Hepatic stellate cell (primary cell): Measurements from ENCODE around the gene USP3.
"Not testable (repeated sequence)": the region's sequence is repeated elsewhere in the genome, so short reads cannot be mapped to it uniquely, and the experiment has no call there.

Experiments
- DNase-seq: peaks from one replicate; pipeline ENCODE4 v3.0.0; 2011; ENCODE audit warnings: low spot score

The USP3 gene

DNA sequence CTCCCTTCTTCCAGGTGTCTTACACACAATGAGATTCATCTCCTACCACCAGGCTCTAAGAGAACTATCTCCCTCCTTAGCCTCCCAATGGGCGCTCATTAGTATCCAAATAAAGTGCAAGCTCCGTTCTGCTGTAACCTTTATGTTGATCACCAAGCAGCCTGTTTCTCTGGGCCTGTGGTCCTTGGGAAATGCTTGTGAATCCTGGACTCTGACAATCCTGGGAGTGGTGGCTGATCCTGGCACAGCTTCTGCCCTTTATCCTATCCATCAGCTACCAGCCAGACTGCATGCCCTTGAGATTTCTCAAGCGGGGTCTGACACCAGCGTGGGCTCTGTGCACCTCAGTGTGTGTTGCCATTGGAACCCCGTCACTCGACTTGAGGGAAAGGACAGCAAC lies 26.1 kb upstream of the USP3 start:
- no peak for DNase-seq

DNA sequence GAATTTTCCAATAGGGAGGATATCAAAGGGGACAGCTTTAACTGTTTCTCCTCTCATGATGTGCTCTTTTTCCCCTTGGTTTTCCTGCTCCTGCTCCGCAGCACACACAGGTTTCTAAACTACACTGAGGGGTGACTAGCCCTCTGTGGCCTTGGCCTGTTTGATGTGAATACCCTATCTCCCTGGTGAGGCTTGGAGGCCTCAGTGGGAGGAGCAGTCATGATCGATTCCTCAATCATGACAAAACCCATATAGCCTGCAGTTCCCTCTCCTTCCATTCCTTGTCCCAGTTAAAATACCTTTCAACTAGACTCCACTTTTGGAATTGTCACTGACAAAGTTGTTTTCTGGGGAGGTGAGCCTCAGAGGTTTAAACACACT lies 24.0 kb upstream of the USP3 start:
- DNase-seq = no peak

DNA sequence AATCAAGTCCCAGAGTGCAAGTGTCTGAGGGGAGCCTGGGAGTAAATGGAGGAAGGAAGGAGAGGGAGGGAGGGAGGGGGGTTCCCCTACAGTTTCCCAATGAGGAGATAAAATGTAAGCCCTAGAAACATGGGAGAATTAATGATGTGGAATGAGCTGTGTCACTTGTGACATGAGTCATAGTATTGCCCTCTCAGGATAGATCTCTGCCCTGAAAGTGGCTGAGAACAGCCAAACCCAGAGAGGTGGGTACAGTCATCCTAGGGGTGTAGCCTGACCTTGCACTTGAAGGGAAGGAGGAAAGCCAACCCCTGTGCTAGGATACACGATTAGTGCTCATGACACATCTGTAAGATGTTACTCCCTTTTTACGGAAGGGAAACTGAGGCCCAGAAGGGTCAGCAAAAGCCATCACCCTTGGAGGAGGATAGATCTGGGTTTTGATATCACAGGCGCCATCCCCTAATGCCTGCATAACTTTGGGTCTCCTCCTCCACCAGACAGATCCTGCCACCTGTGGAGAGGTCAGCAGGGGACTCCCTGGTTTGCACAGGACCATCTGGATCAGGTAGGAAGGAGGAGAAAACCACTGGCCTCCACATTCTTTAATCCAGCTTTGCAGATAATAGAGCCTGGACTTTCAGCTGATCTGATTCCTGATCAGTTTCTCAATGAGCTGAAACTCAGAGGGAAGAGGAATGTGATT lies 23.1 kb upstream of the USP3 start:
- DNase-seq = no peak

DNA sequence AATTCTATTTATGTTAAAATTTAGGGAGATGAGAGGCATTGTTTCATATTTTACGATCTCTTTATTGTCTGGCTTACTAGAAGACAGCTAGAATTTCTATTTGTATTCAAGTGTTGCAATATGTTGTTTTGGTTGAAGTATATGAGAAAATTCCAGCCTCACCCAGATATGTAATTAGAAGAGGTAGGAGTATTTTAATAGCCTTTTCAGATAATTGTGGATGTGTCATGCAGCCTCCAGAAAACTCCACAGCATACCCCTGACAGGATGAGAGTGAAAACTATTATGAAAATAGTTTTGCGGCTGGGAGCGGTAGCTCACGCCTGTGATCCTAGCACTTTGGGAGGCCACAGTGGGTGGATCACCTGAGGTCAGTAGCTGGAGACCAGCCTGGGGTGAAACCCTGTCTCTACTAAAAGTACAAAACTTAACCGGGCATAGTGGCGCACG lies 21.5 kb upstream of the USP3 start:
- no peak for DNase-seq

DNA sequence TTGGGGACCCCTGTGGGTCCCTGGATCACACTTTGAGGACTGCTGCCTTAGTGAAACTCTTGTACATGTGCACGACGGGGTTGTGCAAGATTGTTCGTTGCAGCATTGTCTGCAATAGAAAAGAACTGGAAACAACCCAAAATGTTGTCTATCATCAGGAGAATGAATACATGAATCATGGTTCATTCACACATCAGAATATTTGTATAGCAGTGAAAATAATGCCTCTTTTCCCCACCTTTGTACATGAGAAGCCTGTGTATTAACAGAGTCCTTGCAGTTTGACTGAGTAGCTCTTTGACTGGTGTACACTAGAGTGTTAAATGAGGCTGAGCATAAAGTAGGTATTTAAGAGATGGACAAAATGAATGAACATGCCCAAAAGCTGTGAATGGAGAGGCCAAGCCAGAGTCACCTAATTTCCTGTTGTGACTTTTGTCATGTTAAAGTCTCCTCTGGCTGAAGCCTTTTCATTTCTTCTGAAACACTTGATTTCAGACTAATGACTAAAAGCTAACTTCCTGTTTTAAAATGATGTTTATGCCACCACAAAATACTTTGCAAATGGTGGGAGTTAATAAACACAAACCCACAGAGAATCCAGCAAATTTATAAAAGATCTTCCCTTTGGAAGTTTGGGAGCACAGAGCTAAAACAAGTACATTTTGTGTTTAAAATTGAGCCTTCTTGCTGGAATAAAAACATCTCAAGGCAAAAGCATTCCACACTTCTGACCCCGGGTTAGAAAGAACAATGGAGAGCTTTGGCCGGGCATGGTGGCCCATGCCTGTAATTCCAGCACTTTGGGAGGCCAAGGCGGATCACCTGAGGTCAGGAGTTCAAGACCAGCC lies 20.6 kb upstream of the USP3 start:
- DNase-seq = no peak

DNA sequence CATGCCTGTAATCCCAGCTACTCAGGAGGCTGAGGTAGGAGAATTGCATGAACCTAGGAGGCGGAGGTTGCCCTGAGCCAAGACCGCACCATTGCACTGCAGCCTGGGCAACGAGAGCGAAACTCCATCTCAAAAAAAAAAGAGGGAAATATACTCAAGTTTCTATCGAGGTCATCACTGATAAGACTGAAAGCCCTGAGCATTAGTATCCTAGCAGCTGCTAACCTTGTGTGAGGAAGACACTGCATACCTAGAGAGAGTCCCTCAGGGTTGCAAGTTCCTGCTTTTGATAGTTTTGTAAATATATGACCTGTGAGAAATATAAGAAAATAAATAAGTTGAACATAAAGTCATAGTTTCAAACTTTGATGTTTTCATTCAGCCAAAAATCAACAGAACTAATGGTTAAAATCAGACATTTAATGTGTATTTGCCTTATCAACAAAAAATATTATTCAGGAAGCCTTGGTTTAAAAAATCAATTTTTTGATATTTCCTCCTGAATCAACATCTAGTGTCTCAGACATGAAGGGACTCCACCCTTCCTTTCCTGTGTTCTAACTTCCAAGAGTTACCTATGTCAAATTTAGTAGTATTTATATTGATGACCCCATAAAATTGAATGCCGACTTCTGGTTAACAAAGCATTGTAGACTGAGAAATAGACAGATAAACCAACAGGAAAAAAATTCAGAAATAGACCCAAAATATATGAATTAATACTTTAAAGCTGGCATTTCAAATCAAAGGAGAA lies 19.8 kb upstream of the USP3 start:
- DNase-seq = no peak

DNA sequence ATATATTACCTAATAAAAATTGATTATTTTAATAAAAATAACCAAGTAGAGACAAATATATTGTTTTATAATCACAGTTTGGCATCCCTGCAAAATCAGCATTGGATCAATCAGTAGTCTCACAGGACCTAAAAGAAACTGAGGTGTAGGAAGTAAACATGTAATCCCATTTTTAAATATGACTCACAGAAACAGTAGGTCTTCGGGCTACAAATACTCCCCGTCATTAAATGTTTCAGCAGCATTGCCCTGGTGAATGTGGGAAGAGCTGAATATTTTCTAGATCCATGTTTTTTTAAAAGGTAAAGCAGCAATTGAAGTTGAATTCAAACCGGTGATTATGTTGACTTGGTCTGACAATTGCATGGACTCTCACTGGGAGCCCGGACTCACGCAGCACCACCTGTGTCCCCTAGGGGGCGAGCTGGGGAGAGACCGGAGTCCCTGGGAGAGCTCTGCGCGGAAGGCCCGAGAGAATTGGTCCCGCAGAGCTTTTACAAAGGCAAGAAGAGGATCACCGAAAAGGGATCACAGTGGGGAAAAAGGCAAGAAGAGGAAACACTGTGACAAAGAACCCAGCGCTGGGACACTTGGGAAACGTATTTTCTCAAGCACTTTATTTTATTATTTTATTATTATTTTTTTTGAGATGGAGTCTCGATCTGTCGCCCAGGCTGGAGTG lies 17.2 kb upstream of the USP3 start:
- DNase-seq = peak; percentile 78

DNA sequence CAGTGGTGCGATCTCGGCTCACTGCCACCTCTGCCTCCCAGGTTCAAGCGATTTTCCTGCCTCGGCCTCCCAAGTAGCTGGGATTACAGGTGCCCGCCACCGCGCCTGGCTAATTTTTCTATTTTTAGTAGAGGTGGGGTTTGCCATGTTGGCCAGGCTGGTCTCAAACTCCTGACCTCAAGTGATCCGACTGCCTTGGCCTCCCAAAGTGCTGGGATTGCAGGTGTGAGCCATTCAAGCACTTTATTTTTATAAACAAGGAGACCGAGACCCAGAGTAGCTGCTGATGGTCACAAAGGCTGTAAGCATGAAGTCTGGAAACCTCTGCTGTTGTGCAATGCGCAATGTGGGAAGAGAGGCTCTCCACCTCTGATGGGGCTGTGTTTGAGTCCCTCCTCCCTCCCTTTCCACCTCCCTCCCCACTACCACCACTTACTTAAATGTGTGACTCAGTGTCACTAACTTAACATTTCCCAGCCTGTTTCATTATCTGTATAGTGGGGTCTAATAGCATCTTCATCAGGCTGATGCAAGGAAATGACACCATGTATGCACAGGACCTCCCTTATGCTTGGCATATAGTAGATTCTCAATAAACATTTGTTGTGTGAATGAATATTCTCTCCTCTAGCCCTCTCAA lies 16.5 kb upstream of the USP3 start:
- DNase-seq = not testable (repeated sequence)

DNA sequence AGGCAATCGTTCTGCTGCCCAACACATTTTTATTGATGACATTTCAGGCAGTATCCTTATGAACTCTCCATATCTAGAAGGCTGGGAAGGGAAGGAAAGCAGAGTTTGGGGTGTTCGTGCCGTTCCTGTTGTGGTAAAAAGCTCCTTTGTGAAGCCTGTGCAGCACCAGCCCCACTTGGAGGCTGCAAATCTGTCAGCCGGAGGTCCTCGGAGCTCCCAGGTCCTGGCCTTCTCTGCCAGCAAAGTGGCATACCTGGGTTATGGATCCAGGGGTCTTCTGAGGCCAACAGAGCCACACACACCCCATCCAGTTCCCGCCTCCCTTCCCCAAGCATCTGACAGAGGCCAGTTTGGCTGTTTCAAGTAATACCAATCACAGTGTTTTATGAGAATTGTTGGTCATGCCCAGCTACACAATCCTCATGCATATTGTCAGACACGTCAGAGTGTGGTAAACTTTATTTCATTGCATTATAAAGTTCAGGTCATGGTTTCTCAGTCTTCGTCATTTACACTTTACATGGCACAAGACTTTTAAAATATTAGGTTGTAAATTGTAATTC lies 15.9 kb upstream of the USP3 start:
- DNase-seq = no peak

DNA sequence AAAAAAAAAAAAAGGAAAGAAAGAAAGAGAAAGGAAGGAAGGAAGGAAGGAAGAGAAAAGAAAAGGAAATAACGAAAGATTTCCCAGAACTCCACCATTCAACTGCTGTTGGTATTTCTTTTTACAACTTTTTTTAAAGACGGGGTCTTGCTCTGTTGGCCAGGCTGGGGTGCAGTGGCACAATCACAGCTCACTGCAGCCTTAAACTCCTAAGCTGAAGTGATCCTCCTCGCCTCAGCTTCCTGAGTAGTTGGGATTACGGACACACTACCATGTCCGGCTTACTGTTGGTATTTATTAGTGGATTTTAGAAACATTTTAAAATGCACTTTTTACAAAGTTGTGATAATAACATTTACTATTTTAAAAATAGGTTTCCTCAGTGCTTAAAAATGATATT lies 15.0 kb upstream of the USP3 start:
- no peak for DNase-seq

DNA sequence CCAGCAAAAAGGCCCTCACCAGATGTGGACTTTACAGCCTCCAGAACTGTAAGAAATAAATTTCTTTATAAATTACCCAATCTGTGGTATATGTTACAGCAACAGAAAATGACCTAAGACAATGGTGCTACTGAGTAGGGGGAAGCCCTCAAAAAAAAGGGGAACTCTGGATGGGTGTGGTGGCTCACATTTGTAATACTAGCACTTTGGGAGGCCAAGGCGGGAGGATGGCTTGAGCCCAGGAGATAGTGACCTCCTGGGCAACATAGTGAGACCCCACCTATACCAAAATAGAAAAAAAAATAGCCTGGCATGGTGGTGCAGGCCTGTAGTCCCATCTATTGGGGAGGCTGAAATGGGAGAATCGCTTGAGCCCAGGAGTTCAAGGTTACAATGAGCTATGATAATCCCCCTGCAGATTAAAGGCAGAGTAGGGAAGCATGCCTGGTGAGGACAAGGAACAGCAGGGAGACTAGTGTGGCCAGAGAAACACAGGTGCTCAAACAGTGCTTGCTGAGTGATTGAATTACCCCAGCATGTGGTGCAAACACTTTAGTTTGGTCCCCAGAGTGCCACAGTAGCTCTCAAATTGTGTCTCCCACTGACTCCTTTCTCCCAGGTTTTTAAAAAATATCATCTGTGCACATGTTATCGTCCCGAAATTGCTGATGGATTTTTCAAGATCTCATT lies 13.9 kb upstream of the USP3 start:
- no peak for DNase-seq

DNA sequence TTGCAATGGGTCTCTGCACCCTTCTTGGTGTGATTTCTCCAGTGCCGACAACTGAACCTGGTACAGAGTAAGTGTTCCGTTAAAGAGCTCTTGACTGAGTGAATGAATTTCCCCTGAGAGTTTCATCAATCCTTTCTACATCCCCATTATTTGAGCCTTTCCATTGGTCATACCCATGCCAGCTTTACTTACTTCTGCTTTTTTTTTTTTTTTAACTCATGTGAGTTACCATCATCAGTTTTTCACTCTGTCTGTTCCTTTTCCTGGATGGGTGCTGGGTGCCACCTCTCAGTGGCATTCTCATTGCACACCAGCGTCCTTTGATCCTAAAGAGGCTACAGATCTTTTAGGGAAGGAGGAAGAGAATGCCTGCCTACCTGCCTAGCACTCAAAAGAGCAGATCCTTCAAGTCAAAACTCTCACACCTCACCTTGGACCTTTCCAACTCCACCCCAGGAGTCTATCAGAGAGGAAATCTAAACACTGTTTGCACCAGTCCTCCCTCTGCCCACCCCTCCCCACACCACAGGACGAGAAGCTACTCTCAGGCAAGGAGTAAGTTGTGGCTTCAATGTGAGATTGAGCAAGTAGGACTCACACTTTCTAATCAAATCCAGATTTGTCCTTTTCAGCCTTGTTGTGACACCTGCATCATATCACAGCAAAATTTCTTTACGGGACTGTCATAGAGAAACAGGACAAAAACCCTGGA lies 13.1 kb upstream of the USP3 start:
- DNase-seq = no peak

DNA sequence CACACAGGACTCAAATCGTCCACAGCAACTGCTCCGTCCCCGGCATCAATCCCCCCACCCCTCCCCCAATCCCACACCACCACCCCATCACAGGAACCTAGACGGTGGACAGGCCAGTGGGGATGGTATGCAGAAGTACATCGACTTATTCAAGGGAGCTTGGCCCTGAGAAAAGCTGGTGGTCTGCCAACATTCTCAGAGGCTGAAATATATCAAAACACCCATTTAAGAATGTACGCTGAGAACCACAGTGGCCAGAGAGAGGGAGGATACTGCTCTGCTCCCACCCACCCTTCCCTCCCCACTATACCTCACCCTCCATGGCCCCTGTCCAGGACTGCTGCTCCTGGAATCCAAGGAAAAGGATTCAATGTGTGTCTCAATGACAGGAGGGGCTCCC lies 12.4 kb upstream of the USP3 start:
- no peak for DNase-seq

DNA sequence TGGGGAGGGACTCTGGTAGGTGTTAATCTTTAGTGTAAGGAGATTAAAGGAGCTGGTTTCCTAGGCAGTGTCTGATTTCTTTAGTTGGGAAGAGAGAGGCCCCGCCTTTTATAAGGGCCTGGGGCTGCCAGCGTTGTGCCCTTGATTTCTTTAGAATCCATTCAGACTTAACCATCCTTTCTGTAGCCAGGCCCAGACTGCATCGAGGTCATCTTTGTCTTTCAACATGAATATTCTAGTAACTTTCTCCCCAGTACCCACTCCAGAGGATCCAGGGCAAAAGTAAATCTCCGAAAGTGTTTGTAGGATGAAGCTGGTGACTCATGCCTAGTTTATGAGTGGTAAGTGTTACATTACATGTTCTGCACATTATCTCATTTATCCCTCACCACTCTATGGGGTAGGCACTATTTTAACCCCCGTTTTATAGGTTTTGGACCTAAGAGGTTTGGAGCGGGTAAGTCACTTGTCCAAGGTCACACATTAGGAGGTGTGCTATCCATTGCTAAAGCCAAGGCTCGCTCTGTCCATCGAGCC lies 11.8 kb upstream of the USP3 start:
- no peak for DNase-seq

DNA sequence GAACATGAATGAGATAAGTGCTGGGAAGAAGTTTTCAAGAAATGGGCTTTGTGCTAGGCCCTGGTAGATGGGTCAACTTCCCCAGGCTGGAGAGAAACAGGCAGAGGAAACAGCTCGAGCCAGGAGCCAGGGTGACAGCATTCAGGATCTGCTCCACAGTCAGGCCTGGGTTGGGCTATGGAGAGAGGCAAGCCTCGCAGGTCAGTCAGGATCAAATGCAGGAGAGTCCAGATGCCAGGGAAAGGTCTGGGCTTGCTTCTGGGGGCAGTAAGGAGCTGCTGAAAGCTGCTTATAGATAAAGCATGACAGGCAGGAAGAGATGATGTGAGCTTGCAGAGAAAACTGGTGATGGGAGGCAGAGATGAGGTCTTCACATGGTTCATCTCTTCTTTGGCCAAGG lies 11.0 kb upstream of the USP3 start:
- DNase-seq = no peak

DNA sequence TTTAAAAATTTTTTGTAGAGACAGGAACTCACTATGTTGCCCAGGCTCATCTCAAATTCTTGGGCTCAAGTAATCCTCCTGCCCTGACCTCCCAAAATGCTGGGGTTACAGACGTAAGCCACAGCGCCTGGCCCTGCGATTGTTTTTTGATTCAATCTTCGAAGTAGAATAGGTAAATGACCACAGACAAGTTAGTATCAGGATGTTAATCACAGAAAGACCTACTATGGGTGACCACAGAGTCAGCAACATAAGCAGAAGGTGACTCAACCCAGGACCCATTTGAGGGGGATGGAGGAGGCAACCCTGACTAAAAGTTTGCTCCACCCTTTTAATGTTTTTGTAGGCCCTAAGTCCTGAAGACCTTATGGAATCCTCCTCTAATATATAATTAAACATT lies 10.0 kb upstream of the USP3 start:
- DNase-seq = no peak

DNA sequence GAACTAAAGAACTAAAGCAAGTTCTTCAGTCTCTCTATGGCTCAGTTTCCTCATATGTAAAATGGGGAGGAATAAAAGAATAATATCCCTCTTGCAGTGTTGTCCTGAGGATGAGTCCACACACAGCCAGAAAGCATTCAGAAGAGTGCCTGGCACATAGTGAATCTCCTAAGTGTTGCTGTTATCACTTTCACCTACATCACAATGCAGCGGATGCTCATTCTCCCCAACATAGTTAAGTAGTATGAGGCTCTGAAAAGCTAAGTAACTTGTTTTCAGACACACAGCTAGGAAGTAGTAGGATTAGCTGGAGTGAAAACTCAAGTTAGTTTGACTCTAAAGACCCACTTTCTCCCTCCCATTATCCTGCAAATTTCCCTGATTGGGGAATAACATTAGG lies 9.1 kb upstream of the USP3 start:
- DNase-seq = no peak

DNA sequence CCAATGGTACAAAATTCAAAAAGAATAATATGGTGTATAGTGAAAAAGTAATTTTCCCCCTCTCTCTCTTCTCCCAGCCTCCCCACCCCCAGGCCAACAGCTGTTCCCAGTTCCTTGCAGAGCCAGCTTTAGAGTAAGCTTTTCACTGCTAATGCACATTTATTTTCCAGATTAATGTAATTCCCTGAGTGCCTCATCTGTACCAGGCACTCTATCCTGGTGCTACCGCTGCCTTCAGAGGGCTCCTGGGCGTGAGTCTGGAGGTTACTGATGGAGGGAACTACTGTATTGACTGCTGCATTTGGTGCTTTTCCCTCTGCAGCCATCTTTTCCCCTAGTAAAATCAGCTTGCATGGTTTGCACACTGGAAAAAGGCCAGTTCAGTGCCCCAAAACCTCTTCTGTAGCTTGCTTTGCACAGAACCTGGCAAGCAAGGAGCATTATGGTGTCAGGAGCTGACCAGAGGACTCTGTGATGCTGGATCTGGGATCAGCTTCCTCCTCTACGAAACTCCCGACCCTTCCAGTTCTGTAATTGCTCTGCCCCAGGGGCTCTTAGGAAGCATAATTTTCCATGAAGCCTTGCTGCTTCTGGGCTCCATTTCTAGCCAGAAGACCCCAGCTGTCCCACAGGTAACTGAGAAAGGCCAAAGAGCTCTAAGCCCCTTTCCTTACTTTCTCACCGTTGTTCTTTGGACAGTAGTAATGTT lies 8.5 kb upstream of the USP3 start:
- DNase-seq = no peak
